T47D (cell line): ENCODE results near the gene PARP11.

ENCODE experiments used
- DNase-seq, 2 experiments: peaks; one replicate each; pipeline versions ENCODE4 v3.0.0 to v3.0.0-alpha.2; 2011 to 2012; ENCODE audit warnings: low read depth in 1 of 2, low spot score in 1 of 2
- JUND ChIP-seq: IDR thresholded peaks from 2 replicates; pipeline ENCODE4 v1.6.1; 2012; ENCODE audit warnings: low read depth
- in situ Hi-C: cut with HindIII; loops from 2 replicates; pipeline ENCODE4 v1.10.0; 2016; ENCODE audit warnings: low sequenced_read_pairs, low pct_unique_long_range_greater_than_20kb

PARP11 gene

DNA sequence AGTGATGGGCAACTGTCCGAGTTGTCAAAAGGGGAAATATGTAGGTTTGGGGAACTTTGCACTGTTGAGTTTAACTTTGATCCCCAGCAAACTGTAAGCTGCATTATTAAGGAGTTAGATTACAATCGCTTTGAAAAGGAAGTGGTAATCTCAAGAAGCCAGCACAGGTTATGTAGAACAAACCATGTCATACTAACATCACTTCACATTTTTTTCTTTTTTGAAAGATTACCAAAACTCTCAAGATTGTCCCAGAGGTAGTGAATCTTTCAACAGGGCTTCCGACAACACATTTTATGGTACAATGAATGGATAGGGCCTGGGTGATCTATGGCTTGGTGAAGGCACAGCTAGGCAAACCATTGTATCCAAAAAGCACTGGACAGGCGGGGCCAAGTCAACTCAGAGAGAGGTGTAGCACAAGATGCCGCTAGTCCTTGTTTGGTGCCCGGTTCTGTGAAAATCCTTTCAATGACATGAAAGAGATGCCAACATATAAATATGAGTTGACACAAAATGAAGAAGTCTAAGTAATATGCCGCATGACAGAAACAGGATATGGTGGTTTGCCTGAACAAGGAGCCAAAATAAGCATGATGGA is 24.3 kb upstream of the PARP11 start:
- in situ Hi-C loops, result no loop called here
- no peak for TF ChIP-seq JUND

DNA sequence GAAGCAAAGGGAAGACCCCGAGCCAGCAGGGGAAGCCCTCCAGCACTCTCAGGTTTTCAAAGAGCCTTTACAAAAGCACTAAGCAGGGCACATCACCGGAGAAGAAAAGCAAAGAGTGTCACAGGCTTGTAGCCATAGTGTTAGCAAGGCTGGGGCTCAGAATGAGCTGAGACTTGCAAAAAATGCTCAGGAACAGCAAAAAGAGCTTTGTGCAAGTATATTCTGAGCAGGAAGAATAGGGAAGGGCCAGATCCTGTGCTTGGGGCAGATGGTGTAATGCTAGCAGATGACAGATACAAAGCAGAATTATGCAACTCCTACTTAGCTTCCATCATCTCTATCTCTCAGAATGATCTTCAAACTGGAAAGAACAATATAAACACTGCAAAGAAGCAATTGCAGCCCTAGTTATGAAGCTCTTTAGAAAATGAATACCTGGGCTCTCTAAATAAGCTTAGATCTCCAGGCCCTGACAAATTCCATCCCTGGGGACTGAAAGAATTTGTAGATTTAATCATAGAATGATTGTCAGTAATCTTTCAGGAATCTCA is 23.7 kb upstream of the PARP11 start:
- in situ Hi-C loops, result no loop called here
- no peak for TF ChIP-seq JUND
- DNase-seq, result peak in 1 of 2 experiments; percentile 2

More for the DNA sequence above, 24.3 kb upstream of the PARP11 start:
- DNase-seq, result no peak

DNA sequence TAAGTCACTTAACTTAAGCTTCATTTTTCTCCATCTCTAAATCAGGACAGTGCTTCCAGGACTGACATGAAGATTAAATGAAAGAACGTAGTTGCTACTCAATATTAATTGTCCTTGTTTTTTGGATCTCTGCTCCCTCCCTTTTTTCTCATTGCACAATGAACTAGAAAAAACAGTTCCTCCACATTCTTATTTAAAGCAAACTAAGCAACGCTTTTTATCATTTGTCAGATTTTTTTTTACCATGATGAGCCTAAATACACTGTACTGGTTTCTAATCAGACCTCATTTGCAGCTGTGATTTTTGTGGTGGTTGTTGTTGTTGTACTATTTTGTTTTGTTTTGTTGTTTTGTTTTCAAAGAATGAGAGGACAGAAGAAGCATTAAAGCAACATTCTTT is 23.2 kb upstream of the PARP11 start:
- in situ Hi-C loops, result no loop called here
- no peak for DNase-seq
- no peak for TF ChIP-seq JUND

DNA sequence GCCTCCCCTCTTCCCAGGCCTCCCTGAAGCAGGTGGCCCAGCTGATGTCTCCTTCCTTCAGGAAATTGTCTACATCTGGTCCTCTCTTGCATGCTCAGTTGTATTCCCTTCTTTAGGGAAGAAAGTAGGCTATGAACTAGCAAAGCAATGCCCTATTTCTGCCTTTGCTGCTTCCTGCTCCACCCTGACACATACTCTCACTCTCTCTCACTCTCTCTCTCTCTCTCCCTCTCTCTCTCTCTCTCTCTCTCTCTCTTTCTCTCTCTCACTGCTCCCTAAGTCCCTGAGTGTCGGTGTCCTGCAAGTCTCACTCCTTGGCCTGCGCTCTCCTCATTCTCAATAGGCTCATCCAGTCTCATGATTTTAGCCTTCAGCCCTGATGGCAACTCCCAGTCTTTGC is 19.4 kb upstream of the PARP11 start:
- no peak for DNase-seq
- in situ Hi-C loops, result no loop called here
- TF ChIP-seq JUND, result no peak

- TF ChIP-seq JUND, result no peak
- in situ Hi-C loops, result no loop called here
- no peak for DNase-seq
Observed at GRCh38 chr12:3891201-3891600, 18.0 kb upstream of the PARP11 start.

DNA sequence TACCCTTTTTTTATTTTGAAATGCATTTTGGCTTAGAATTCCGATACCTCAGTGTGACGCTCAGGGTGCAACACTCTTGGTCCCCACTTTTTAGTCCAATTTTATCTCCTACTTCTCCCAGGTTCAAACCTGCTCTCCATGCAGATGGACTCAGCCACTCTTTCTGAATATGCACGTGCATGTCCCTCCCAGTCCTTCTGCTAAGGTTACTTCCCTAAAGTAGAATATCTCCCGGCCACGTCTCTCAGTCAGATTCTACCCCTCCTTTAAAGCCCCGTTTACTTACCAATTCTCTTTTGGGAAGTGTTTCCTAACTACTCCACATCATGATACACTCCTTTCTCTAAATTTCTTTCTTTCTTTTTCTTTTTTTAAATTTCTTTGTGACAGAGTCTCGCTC is 15.5 kb upstream of the PARP11 start:
- in situ Hi-C loops, result no loop called here
- TF ChIP-seq JUND, result no peak
- no peak for DNase-seq

GRCh38 chr12:3885277-3886094 is 12.3 kb upstream of the PARP11 start:
- in situ Hi-C loops, result no loop called here
- TF ChIP-seq JUND, result no peak
- DNase-seq, result peak in 1 of 2 experiments; percentile 15

- TF ChIP-seq JUND, result no peak
- in situ Hi-C loops, result no loop called here
- DNase-seq, result no peak
Observed at GRCh38 chr12:3884671-3885070, 11.5 kb upstream of the PARP11 start.

DNA sequence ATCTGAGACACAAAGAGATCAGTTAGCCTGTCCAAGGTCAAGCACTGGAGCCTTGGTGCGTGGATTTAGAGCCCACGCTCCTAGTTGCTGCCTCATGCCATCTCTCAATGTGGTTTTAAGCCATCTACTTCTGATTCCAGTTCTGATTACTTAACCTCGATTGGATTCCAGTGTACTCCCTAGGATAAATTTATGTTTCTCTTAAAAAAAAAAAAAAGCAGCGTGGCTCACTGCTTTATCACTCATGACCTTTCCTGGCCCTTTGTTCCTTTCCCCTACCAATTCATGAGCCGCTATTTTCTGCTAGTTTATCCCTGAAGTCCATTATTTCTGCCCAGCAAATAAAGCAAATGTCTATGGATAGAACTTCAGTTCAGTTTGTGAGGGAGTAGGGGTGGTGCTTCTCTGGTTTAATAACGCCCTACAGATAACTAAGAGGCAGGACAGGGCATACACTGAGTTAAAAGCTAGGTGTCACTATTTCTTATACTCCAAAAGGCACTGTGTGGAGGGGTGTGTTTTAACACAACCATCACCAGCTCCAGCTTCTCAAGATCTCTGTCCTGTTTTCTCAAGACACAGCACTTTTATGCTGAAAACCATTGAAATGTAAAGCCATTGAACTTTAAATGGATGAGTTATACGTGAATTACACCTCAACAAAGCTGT is 9.8 kb upstream of the PARP11 start:
- in situ Hi-C loops, result no loop called here
- no peak for TF ChIP-seq JUND
- peak in 1 of 2 experiments; percentile 12 for DNase-seq

DNA sequence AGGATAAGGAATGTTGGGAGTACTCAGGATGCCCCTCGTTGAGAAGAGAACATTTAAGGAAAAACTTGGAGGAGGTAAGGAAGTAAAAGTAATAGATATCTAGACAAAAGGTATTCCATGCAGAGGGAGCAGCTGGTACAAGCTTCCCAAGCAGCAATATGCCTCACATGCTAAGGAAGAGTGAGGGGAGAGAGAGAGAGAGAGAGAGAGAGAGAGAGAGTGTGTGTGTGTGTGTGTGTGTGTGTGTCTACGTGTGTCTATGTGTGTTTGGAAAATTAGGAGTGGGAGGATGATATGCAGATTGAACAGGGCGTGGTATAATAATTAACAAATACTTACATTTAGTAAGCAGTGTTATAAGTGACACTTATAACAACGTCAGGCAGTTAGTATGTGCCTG is 9.2 kb upstream of the PARP11 start:
- in situ Hi-C loops, result no loop called here
- TF ChIP-seq JUND, result no peak
- DNase-seq, result no peak

GRCh38 chr12:3881281-3881950 is 8.2 kb upstream of the PARP11 start:
- DNase-seq, result no peak
- TF ChIP-seq JUND, result no peak
- in situ Hi-C loops, result no loop called here

GRCh38 chr12:3879846-3880245 is 6.6 kb upstream of the PARP11 start:
- no peak for DNase-seq
- in situ Hi-C loops, result no loop called here
- TF ChIP-seq JUND, result no peak
